ENCODE results near the gene TMEM154. TPM values are rescaled to one million over a fixed set of nuclear protein-coding genes. Genes with fewer than 3 reads are reported as not detected.
A peak's percentile ranks its signal among the peaks of the same experiment; 100 is the strongest.

TMEM154 gene
- total RNA-seq, 4 donors from 2014 or later: 0.44 to 1.8 (median 1.1) TPM

DNA sequence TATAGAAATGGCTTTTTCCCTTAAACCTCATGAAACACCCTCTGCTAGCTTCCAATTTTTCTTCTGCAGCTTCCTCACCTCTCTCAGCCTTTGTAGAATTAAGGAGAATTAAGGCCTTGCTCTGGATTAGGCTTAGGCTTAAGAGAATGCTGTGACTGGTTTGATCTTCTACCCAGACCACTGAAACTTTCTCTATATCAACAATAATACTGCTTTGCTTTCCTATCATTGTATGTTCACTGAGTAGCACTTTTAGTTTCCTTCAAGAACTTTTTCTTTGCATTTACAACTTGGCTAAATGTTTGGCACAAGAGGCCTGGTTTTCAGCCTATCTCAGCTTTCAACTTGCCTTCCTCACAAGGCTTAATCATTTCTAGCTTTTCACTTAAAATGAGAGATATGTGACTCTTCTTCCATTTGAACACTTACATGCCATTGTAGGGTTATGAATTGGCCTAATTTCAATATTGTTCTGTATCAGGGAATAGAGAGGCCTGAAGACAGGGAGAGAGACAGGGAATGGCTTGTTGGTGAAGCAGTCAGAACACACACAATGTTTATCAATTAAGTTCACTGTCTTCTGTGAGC, 28.2 kb downstream of the TMEM154 start:
- H3K4me1 ChIP-seq: no peaks in the 10 kb centered on the region
- no peaks in the 10 kb centered on the region for H3K9me3 ChIP-seq
- DNase-seq (ENCODE audit: low spot score in 2 of 2): no peak
- H3K27ac ChIP-seq: no peak overlapping the region
- no peaks in the 10 kb centered on the region for H3K27me3 ChIP-seq
- TF ChIP-seq, protein P1, sequence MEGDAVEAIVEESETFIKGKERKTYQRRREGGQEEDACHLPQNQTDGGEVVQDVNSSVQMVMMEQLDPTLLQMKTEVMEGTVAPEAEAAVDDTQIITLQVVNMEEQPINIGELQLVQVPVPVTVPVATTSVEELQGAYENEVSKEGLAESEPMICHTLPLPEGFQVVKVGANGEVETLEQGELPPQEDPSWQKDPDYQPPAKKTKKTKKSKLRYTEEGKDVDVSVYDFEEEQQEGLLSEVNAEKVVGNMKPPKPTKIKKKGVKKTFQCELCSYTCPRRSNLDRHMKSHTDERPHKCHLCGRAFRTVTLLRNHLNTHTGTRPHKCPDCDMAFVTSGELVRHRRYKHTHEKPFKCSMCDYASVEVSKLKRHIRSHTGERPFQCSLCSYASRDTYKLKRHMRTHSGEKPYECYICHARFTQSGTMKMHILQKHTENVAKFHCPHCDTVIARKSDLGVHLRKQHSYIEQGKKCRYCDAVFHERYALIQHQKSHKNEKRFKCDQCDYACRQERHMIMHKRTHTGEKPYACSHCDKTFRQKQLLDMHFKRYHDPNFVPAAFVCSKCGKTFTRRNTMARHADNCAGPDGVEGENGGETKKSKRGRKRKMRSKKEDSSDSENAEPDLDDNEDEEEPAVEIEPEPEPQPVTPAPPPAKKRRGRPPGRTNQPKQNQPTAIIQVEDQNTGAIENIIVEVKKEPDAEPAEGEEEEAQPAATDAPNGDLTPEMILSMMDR (IDR thresholded peaks at IDR 0.05): no peak
- no peak for TF ChIP-seq POLR2A (IDR thresholded peaks at IDR 0.05)
- no peak for TF ChIP-seq EP300 (IDR thresholded peaks at IDR 0.05)
- H3K4me3 ChIP-seq: no peak overlapping the region
- H3K36me3 ChIP-seq: no peaks in the 10 kb centered on the region

DNA sequence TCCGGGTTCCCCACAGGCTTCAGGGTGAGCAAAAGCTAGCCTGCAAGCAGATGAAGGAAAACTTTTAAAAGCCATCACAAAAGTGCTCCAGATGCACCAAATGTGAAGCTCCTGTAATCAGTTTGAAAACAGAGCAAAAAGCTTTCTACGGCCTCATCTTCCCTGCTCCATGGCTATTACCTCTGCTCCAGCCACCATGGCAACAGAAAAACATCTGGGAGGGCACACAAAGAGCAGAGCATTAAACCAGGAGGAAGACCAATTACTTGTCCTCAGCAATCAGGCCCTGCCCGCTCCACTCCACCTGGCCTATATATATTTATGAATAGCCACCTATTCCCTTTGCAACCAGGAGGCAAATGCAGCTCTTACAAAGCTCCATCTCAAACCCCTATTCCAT, 33.6 kb downstream of the TMEM154 start:
- H3K27ac ChIP-seq: no peak overlapping the region

GRCh38 chr4:152644130-152644529, 35.7 kb downstream of the TMEM154 start:
- 64 to 65% methylated on average over 4 of the region's 4 CpGs for WGBS, 2 donors
- no peak for DNase-seq (ENCODE audit: low spot score in 2 of 2)
- Histone ChIP-seq H3K27me3 (no peaks in the 10 kb centered on the region), H3K9me3 (no peaks in the 10 kb centered on the region), H3K4me1 (peaks cover 0 to 6% (median 2%) of the 10 kb centered on the region in 4 donors), H3K27ac (peak overlapping the region in 1 of 4 donors; percentile 32), H3K36me3 (no peaks in the 10 kb centered on the region), H3K4me3 (no peak overlapping the region)
- TF ChIP-seq, protein P1 (IDR thresholded peaks at IDR 0.05): no peak
- TF ChIP-seq EP300 (IDR thresholded peaks at IDR 0.05) (no peak), POLR2A (IDR thresholded peaks at IDR 0.05) (no peak)

More for the DNA sequence above, 33.6 kb downstream of the TMEM154 start:
- no peak for TF ChIP-seq POLR2A (IDR thresholded peaks at IDR 0.05)
- TF ChIP-seq, protein P1 (IDR thresholded peaks at IDR 0.05): no peak
- TF ChIP-seq EP300 (IDR thresholded peaks at IDR 0.05): no peak
- H3K9me3 ChIP-seq: no peaks in the 10 kb centered on the region
- 81 to 82% methylated on average over 3 of the region's 3 CpGs for WGBS, 2 donors
- DNase-seq (ENCODE audit: low spot score in 2 of 2): no peak
- no peaks in the 10 kb centered on the region for H3K27me3 ChIP-seq
- peaks cover 0 to 4% (median 0%) of the 10 kb centered on the region in 4 donors for H3K4me1 ChIP-seq
- no peak overlapping the region for H3K4me3 ChIP-seq
- no peaks in the 10 kb centered on the region for H3K36me3 ChIP-seq

DNA sequence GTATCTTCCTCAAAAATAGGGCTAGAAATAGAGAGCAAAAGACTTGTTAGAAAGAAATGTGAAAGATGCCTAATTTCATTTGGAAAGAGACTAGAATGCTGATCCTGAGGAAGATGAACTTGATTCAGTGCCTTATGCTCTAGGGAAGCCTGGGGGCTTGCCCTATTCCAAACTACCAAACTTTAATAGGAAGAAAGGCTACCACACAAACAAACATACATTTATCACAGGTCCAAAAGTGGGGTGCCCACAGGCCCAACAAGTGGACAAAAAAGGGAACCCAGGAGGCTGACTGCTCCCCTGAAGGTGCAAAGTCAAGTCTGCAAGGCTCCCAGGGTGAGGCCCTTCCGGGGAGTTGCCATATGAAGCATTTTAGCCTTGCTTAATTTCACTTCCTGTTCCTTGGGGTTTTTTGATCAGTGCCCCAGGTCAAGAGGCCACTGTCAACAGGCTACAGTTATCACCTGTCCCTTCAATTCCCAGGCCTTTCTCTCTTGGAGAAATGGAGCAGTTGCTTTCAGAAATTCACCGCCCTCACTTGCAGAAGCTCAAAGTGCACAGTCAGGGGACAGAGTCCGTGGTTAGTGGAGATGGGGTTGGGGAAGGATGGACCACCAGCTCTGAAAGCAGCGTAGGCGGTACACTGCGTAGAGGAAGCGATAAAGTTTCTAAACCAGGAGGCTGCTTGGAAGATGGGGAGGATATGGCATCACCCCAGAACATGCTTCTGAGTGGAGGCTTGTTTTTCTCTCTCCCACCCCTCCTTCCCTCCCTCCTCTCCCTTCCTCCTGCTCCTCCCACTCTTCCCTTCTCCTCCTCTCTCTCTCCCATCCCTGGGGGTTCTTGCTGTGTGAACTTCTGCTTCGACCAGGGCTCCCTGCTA, 36.4 kb downstream of the TMEM154 start:
- TF ChIP-seq EP300 (IDR thresholded peaks at IDR 0.05): peak in 1 of 2 donors; percentile 5
- no peak for TF ChIP-seq POLR2A (IDR thresholded peaks at IDR 0.05)
- Histone ChIP-seq H3K9me3 (no peaks in the 10 kb centered on the region), H3K27me3 (no peaks in the 10 kb centered on the region), H3K4me3 (no peak overlapping the region), H3K27ac (peak overlapping the region in 1 of 4 donors; percentile 32), H3K4me1 (peaks cover 0 to 6% (median 2%) of the 10 kb centered on the region in 4 donors), H3K36me3 (no peaks in the 10 kb centered on the region)
- 60 to 69% methylated on average over 8 of the region's 8 CpGs for WGBS, 2 donors
- DNase-seq (ENCODE audit: low spot score in 2 of 2): no peak

DNA sequence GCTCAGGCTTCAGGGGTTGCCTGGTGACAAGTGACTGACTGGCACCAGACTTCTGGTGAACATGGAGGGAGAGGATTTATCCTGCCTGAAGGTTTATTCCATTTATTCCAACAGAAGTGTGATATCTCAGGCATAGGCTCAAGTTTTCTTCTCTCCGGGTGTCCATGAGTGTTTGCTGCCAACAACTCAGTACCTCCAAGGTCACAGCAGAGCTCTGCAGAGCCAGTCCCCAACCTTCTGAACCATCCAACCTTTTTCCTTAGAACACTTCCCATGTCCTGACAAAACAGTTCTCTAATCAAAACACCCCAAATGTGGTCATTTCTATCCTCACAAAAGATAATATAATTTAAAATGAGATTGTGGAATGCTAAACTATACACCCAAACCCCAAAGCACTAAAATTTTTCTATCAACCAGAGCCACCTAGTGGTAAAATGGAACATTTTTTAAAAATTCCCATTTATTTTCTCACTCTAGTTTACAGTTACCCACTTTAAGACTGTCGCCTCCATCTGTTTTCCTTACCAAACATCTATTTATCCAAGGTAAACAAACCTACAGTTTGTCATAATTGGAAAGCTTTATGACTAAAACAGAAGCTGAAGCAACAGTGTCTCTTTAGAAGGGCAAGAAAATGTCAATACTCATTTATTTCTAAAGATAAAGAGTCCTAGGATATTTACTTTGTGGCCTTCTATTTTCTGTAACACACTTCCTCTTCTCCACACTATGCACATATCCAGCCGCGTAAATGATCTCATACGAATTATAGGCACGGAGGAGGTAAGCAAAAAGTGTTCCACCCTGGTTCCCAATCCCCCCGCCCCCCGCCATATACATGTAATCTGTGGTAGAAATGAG, 39.5 kb downstream of the TMEM154 start:
- H3K27ac ChIP-seq: no peak overlapping the region
- H3K36me3 ChIP-seq: no peaks in the 10 kb centered on the region
- H3K4me3 ChIP-seq: no peak overlapping the region
- WGBS, 2 donors: 46 to 51% methylated on average over 8 of the region's 8 CpGs
- no peaks in the 10 kb centered on the region for H3K27me3 ChIP-seq
- TF ChIP-seq, protein P1 (IDR thresholded peaks at IDR 0.05): peak; percentile 37 to 68 (median 56)
- TF ChIP-seq POLR2A (IDR thresholded peaks at IDR 0.05): no peak
- TF ChIP-seq EP300 (IDR thresholded peaks at IDR 0.05): no peak
- no peak for DNase-seq (ENCODE audit: low spot score in 2 of 2)
- no peaks in the 10 kb centered on the region for H3K9me3 ChIP-seq
- peaks cover 0 to 6% (median 2%) of the 10 kb centered on the region in 4 donors for H3K4me1 ChIP-seq

All from tibial nerve (tissue), 4 donors.